WTC11 (cell line): ENCODE measurements around the gene APBA1. TPM values are rescaled to one million over a fixed set of nuclear protein-coding genes. Genes with fewer than 3 reads are reported as not detected.
"Not testable (repeated sequence)": the region's sequence is repeated elsewhere in the genome, so short reads cannot be mapped to it uniquely, and the experiment has no call there.

Source experiments
- ATAC-seq: fragments of 200-7000 bp; cut with Tn5 transposase; 2 replicates; pipeline ENCODE4 v1.10.0; 2021; ENCODE audit warnings: mild to moderate bottlenecking, moderate library complexity
- CTCF ChIA-PET: fragments of 300-600 bp; sonication (Branson Sonifier 250); formaldehyde crosslinking; loops from one replicate; lab custom pipeline; 2021; ENCODE audit warnings: antibody characterized with exemption; lab: Charles Lee
- POLR2A ChIA-PET: fragments of 350-600 bp; sonication (Branson Sonifier 250); formaldehyde crosslinking; loops from one replicate; lab custom pipeline; 2021; ENCODE audit warnings: antibody characterized with exemption; lab: Charles Lee
- DNase-seq: peaks from one replicate; pipeline ENCODE4 v3.0.0; 2021; ENCODE audit warnings: low spot score
- H3K27ac Mint-ChIP-seq: 2 replicates; pipeline ENCODE4 v1.8.0; 2021; ENCODE audit warnings: mixed read lengths
- H3K27me3 Mint-ChIP-seq: 2 replicates; pipeline ENCODE4 v1.8.0; 2021; ENCODE audit warnings: low read depth, mild to moderate bottlenecking, moderate library complexity, mixed read lengths
- H3K36me3 Mint-ChIP-seq: 2 replicates; pipeline ENCODE4 v1.8.0; 2021; ENCODE audit warnings: mixed read lengths
- H3K4me1 Mint-ChIP-seq: 2 replicates; pipeline ENCODE4 v1.8.0; 2022; ENCODE audit warnings: mixed read lengths
- H3K4me3 Mint-ChIP-seq: 2 replicates; pipeline ENCODE4 v1.8.0; 2021; ENCODE audit warnings: mild to moderate bottlenecking, moderate library complexity, mixed read lengths
- H3K9me3 Mint-ChIP-seq: 2 replicates; pipeline ENCODE4 v1.8.0; 2021; ENCODE audit warnings: mixed read lengths
- CBFB ChIP-seq: sonication (generic); formaldehyde crosslinking; IDR thresholded peaks from 2 replicates; pipeline ENCODE4 v1.8.1; 2022; ENCODE audit warnings: mild to moderate bottlenecking, low read depth, missing genetic modification reagents
- ETV6 ChIP-seq: sonication (generic); formaldehyde crosslinking; IDR thresholded peaks from 2 replicates; pipeline ENCODE4 v1.8.1; 2022; ENCODE audit warnings: mild to moderate bottlenecking, missing genetic modification reagents
- FOXJ3 ChIP-seq: sonication (generic); formaldehyde crosslinking; IDR thresholded peaks from 2 replicates; pipeline ENCODE4 v1.9.0; 2021; ENCODE audit warnings: missing genetic modification reagents, mild to moderate bottlenecking, borderline replicate concordance
- MXD4 ChIP-seq: fragments of 250-450 bp; sonication (Bioruptor Pico); IDR thresholded peaks from 2 replicates; pipeline ENCODE4 v1.8.0; 2021; ENCODE audit warnings: mild to moderate bottlenecking, moderate library complexity, borderline replicate concordance
- SMAD3 ChIP-seq: sonication (generic); formaldehyde crosslinking; IDR thresholded peaks from 2 replicates; pipeline ENCODE4 v1.8.0; 2022; ENCODE audit warnings: missing genetic modification reagents, mild to moderate bottlenecking, borderline replicate concordance
- total RNA-seq: library from RNA; stranded (reverse); gene quantifications from 3 replicates; pipeline ENCODE4 v1.2.3, GENCODE V29; 2021
- TF ChIP-seq, protein P1 (sequence below): fragments of 250-450 bp; sonication (Bioruptor Pico); conservative IDR thresholded peaks from 2 replicates; pipeline ENCODE4 v1.9.0; 2021; ENCODE audit warnings: mild to moderate bottlenecking
- TF ChIP-seq, protein P2 (sequence below): sonication (generic); formaldehyde crosslinking; IDR thresholded peaks from 2 replicates; pipeline ENCODE4 v1.8.1; 2022; ENCODE audit warnings: low read depth, missing genetic modification reagents, borderline replicate concordance
- TF ChIP-seq, protein P3 (sequence below): fragments of 250-450 bp; sonication (Bioruptor Pico); IDR thresholded peaks from 2 replicates; pipeline ENCODE4 v1.9.0; 2021; ENCODE audit warnings: mild to moderate bottlenecking
- TF ChIP-seq, protein P4 (sequence below): sonication (generic); formaldehyde crosslinking; IDR thresholded peaks from 2 replicates; pipeline ENCODE4 v1.8.0; 2023; ENCODE audit warnings: missing genetic modification reagents
- TF ChIP-seq, protein P5 (sequence below): sonication (generic); formaldehyde crosslinking; IDR thresholded peaks from 2 replicates; pipeline ENCODE4 v1.8.0; 2022; ENCODE audit warnings: mild to moderate bottlenecking, missing genetic modification reagents
- TF ChIP-seq, protein P6 (sequence below): fragments of 250-450 bp; sonication (Bioruptor Pico); IDR thresholded peaks from 2 replicates; pipeline ENCODE4 v1.8.0; 2021; ENCODE audit warnings: mild to moderate bottlenecking

Gene APBA1
- total RNA-seq, 1 experiment from 2014 or later, result 0.94 TPM

DNA sequence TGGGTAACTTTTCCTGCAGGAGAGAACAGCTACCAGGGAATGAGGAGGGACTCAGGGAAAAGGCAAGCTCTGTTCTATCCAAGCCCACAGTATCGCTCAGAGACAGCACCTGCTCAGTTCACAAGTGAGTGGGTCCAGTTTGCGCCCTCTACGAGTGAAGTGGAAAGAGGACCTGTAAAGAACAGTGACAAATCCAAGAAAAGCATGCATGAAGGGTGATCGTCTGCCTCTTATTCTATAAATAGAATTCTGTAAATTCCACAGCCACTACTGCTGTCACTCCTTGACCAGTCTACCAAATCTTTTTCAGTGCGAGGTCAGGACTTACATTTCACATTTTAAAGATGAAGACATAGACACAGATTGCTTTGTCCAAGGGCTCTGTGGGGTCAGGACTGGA, 229.7 kb downstream of the APBA1 start:
- CTCF ChIA-PET, result interaction anchor here (0.6 to 1.3 kb wide), 2 partner anchors 20 to 310 kb away, joined by 3 to 4 read pairs; no protein-coding TSS in a partner anchor
- H3K4me3 Mint-ChIP-seq, result no peak overlapping the region
- TF ChIP-seq MXD4 (CRISPR knock-in tag), result no peak
- TF ChIP-seq, protein P1, sequence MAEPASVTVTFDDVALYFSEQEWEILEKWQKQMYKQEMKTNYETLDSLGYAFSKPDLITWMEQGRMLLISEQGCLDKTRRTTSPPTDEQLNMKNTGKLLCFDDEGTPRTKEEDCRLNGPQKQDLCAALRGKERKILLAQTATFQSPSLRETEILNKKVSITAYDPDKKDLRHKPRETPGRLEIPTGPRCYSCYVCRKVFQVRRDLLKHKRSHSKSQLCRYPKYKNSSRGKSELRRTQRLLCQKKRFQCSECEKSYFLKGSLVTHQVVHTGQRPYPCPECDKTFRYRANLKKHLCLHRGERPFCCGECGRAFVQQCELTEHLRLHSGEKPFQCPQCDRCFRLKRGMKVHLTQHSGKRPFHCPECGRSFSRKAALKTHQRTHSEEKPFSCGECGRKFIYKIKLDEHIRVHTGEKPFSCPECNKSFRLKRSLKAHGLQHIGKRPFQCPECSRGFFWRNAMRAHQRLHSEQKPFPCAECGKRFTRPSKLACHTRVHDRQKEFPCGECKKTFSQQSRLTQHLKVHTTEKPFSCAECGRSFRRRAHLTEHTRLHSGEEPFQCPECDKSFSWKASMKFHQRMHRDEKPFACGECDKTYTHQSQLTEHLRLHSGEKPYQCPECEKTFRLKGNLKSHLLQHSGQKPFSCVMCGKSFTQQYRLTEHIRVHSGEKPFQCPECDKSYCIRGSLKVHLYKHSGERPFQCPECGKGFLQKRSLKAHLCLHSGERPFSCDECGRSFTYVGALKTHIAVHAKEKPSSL, result no peak
- TF ChIP-seq, protein P2, sequence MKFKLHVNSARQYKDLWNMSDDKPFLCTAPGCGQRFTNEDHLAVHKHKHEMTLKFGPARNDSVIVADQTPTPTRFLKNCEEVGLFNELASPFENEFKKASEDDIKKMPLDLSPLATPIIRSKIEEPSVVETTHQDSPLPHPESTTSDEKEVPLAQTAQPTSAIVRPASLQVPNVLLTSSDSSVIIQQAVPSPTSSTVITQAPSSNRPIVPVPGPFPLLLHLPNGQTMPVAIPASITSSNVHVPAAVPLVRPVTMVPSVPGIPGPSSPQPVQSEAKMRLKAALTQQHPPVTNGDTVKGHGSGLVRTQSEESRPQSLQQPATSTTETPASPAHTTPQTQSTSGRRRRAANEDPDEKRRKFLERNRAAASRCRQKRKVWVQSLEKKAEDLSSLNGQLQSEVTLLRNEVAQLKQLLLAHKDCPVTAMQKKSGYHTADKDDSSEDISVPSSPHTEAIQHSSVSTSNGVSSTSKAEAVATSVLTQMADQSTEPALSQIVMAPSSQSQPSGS (CRISPR knock-in tag), result no peak
- TF ChIP-seq, protein P3, sequence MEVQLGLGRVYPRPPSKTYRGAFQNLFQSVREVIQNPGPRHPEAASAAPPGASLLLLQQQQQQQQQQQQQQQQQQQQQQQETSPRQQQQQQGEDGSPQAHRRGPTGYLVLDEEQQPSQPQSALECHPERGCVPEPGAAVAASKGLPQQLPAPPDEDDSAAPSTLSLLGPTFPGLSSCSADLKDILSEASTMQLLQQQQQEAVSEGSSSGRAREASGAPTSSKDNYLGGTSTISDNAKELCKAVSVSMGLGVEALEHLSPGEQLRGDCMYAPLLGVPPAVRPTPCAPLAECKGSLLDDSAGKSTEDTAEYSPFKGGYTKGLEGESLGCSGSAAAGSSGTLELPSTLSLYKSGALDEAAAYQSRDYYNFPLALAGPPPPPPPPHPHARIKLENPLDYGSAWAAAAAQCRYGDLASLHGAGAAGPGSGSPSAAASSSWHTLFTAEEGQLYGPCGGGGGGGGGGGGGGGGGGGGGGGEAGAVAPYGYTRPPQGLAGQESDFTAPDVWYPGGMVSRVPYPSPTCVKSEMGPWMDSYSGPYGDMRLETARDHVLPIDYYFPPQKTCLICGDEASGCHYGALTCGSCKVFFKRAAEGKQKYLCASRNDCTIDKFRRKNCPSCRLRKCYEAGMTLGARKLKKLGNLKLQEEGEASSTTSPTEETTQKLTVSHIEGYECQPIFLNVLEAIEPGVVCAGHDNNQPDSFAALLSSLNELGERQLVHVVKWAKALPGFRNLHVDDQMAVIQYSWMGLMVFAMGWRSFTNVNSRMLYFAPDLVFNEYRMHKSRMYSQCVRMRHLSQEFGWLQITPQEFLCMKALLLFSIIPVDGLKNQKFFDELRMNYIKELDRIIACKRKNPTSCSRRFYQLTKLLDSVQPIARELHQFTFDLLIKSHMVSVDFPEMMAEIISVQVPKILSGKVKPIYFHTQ (CRISPR knock-in tag), result no peak
- TF ChIP-seq ETV6, result no peak
- TF ChIP-seq, protein P4, sequence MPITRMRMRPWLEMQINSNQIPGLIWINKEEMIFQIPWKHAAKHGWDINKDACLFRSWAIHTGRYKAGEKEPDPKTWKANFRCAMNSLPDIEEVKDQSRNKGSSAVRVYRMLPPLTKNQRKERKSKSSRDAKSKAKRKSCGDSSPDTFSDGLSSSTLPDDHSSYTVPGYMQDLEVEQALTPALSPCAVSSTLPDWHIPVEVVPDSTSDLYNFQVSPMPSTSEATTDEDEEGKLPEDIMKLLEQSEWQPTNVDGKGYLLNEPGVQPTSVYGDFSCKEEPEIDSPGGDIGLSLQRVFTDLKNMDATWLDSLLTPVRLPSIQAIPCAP (CRISPR knock-in tag), result no peak
- no peak for TF ChIP-seq FOXJ3 (CRISPR knock-in tag)
- TF ChIP-seq, protein P5, sequence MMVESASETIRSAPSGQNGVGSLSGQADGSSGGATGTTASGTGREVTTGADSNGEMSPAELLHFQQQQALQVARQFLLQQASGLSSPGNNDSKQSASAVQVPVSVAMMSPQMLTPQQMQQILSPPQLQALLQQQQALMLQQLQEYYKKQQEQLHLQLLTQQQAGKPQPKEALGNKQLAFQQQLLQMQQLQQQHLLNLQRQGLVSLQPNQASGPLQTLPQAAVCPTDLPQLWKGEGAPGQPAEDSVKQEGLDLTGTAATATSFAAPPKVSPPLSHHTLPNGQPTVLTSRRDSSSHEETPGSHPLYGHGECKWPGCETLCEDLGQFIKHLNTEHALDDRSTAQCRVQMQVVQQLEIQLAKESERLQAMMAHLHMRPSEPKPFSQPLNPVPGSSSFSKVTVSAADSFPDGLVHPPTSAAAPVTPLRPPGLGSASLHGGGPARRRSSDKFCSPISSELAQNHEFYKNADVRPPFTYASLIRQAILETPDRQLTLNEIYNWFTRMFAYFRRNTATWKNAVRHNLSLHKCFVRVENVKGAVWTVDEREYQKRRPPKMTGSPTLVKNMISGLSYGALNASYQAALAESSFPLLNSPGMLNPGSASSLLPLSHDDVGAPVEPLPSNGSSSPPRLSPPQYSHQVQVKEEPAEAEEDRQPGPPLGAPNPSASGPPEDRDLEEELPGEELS (CRISPR knock-in tag), result no peak
- TF ChIP-seq CBFB (CRISPR knock-in tag), result no peak
- no peak for TF ChIP-seq SMAD3 (CRISPR knock-in tag)
- TF ChIP-seq, protein P6, sequence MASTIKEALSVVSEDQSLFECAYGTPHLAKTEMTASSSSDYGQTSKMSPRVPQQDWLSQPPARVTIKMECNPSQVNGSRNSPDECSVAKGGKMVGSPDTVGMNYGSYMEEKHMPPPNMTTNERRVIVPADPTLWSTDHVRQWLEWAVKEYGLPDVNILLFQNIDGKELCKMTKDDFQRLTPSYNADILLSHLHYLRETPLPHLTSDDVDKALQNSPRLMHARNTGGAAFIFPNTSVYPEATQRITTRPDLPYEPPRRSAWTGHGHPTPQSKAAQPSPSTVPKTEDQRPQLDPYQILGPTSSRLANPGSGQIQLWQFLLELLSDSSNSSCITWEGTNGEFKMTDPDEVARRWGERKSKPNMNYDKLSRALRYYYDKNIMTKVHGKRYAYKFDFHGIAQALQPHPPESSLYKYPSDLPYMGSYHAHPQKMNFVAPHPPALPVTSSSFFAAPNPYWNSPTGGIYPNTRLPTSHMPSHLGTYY (CRISPR knock-in tag), result no peak
- peaks cover 2% of the 10 kb centered on the region; the same call in 1 of the 2 replicates for H3K27me3 Mint-ChIP-seq
- ATAC-seq (no peak), DNase-seq (no peak)
- peaks cover 20% of the 10 kb centered on the region for H3K36me3 Mint-ChIP-seq
- POLR2A ChIA-PET, result no interaction called here
- H3K27ac Mint-ChIP-seq, result no peak overlapping the region
- peaks cover 16% of the 10 kb centered on the region for H3K9me3 Mint-ChIP-seq
- H3K4me1 Mint-ChIP-seq, result peaks cover 7% of the 10 kb centered on the region

DNA sequence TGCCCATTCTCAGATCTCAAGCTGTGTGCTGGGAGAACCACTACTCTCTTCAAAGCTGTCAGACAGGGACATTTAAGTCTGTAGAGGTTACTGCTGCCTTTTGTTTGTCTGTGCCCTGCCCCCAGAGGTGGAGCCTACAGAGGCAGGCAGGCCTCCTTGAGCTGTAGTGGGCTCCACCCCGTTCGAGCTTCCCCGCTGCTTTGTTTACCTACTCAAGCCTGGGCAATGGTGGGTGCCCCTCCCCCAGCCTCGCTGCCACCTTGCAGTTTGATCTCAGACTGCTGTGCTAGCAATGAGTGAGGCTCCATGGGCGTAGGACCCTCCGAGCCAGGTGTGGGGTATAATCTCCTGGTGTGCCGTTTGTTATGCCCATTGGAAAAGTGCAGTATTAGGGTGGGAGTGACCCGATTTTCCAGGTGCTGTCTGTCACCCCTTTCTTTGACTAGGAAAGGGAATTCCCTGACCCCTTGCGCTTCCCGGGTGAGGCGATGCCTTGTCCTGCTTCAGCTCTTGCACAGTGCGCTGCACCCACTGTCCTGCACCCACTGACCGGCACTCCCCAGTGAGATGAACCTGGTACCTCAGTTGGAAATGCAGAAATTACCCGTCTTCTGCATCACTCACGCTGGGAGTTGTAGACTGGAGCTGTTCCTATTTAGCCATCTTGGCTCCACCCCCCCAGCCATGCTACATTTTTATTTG, 231.8 kb downstream of the APBA1 start:
- H3K36me3 Mint-ChIP-seq, result peaks cover 20% of the 10 kb centered on the region
- CTCF ChIA-PET, H3K27me3 Mint-ChIP-seq, H3K27ac Mint-ChIP-seq, ATAC-seq, DNase-seq, H3K4me3 Mint-ChIP-seq, POLR2A ChIA-PET, H3K4me1 Mint-ChIP-seq: not testable (repeated sequence)
- peaks cover 16% of the 10 kb centered on the region for H3K9me3 Mint-ChIP-seq

DNA sequence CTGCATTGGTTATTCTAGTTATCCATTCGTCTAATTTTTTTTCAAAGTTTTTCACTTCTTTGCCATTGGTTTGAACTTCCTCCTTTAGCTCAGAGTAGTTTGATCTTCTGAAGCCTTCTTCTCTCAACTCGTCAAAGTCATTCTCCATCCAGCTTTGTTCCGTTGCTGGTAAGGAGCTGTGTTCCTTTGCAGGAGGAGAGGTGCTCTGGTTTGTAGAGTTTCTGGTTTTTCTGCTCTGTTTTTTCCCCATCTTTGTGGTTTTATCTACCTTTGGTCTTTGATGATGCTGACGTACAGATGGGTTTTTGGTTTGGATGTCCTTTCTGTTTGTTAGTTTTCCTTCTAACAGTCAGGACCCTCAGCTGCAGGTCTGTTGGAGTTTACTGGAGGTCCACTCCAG, 232.5 kb downstream of the APBA1 start:
- H3K27me3 Mint-ChIP-seq, H3K27ac Mint-ChIP-seq, H3K4me1 Mint-ChIP-seq, ATAC-seq, CTCF ChIA-PET, POLR2A ChIA-PET, H3K4me3 Mint-ChIP-seq, DNase-seq: not testable (repeated sequence)
- Mint-ChIP-seq H3K9me3 (peaks cover 16% of the 10 kb centered on the region), H3K36me3 (peaks cover 20% of the 10 kb centered on the region)
